GM23248 (cell line): ENCODE results near the gene ZNF732. TPM values are rescaled to one million over a fixed set of nuclear protein-coding genes. Genes with fewer than 3 reads are reported as not detected.

Experiments
- DNase-seq: peaks from one replicate; pipeline ENCODE4 v3.0.0-alpha.2; 2015
- H2AFZ ChIP-seq: fragments of 200-600 bp; sonication (generic); 2 replicates; pipeline ENCODE4 v1.6.1; 2016; ENCODE audit warnings: antibody characterized with exemption
- H3F3A ChIP-seq: fragments of 200-600 bp; sonication (generic); 2 replicates; pipeline ENCODE4 v1.6.1; 2016; ENCODE audit warnings: mild to moderate bottlenecking, antibody characterized with exemption, mixed run types; ENCODE audit not compliant: insufficient read depth
- H3K27ac ChIP-seq: fragments of 200-600 bp; sonication (generic); 2 replicates; pipeline ENCODE4 v1.5.1; 2016; ENCODE audit warnings: mild to moderate bottlenecking
- H3K27me3 ChIP-seq: fragments of 200-600 bp; sonication (generic); replicated peaks from 2 replicates; pipeline ENCODE4 v1.6.1; 2016; ENCODE audit warnings: mild to moderate bottlenecking; ENCODE audit not compliant: insufficient read depth
- H3K36me3 ChIP-seq: fragments of 200-600 bp; sonication (generic); 2 replicates; pipeline ENCODE4 v1.6.1; 2016; ENCODE audit warnings: low read depth, mild to moderate bottlenecking
- H3K4me1 ChIP-seq: fragments of 200-600 bp; sonication (generic); 2 replicates; pipeline ENCODE4 v1.6.1; 2016; ENCODE audit warnings: mild to moderate bottlenecking; ENCODE audit not compliant: insufficient read depth
- H3K4me2 ChIP-seq: fragments of 200-600 bp; sonication (generic); one replicate; pipeline ENCODE4 v1.6.1; 2016; ENCODE audit warnings: mild to moderate bottlenecking; ENCODE audit not compliant: unreplicated experiment
- H3K4me3 ChIP-seq: fragments of 200-600 bp; sonication (generic); 2 replicates; pipeline ENCODE4 v1.5.1; 2016; ENCODE audit warnings: mild to moderate bottlenecking
- H3K79me2 ChIP-seq: fragments of 200-600 bp; sonication (generic); 2 replicates; pipeline ENCODE4 v1.6.1; 2016; ENCODE audit warnings: mild to moderate bottlenecking; ENCODE audit not compliant: insufficient read depth
- H3K9ac ChIP-seq: fragments of 200-600 bp; sonication (generic); 2 replicates; pipeline ENCODE4 v1.6.1; 2016; ENCODE audit warnings: mild to moderate bottlenecking
- H3K9me2 ChIP-seq: fragments of 200-600 bp; sonication (generic); 2 replicates; pipeline ENCODE4 v1.6.1; 2016; ENCODE audit warnings: mixed run types, mild to moderate bottlenecking, moderate library complexity; ENCODE audit not compliant: insufficient read depth
- H3K9me3 ChIP-seq: fragments of 200-600 bp; sonication (generic); one replicate; pipeline ENCODE4 v1.6.1; 2017; ENCODE audit warnings: low read depth
- H4K20me1 ChIP-seq: fragments of 200-600 bp; sonication (generic); 2 replicates; pipeline ENCODE4 v1.6.0; 2016; ENCODE audit not compliant: insufficient read depth
- EZH2 ChIP-seq: fragments of 200-600 bp; sonication (generic); IDR thresholded peaks from 2 replicates; pipeline ENCODE4 v1.6.1; 2018; ENCODE audit warnings: antibody characterized with exemption, mild to moderate bottlenecking; ENCODE audit not compliant: insufficient read depth, poor library complexity, severe bottlenecking
- EZH2phosphoT487 ChIP-seq: fragments of 200-600 bp; sonication (generic); IDR thresholded peaks from 2 replicates; pipeline ENCODE4 v1.6.1; 2018; ENCODE audit warnings: antibody characterized with exemption, moderate library complexity, mild to moderate bottlenecking, low read depth; ENCODE audit not compliant: insufficient read depth
- WGBS, 2 experiments: methylation state at CpG; one replicate each; pipeline ENCODE4 v1.1.6; 2015 to 2017; ENCODE audit warnings: low lambda C conversion rate in 2 of 2, low coverage in 1 of 2; ENCODE audit errors: missing lambda C conversion rate in 2 of 2; 5-methylcytosine and 5-hydroxymethylcytosine counted together
- in situ Hi-C: fragments of 300-500 bp; cut with MboI; formaldehyde crosslinking; loops from 2 replicates; pipeline ENCODE4 v1.15.0; 2020
- polyA plus RNA-seq: library from polyadenylated mRNA; unstranded; fragments of >200 nt; fragmentation: Nextera tagmentation; extraction: Ambion mirVana; gene quantifications from 2 replicates; pipeline ENCODE4 v1.2.1, GENCODE V29; 2016
- total RNA-seq: library from RNA; depleted of rRNA; stranded (reverse); fragments of >200 nt; shearing (Covaris generic); gene quantifications from 2 replicates; pipeline ENCODE4 v1.2.3, GENCODE V29; 2014

Gene ZNF732
- total and polyA plus RNA-seq, 2 experiments from 2014 or later = 0.11 TPM

- in situ Hi-C loops = no loop called here
- Histone ChIP-seq H3K4me1 (no peaks in the 10 kb centered on the region), H3K27me3 (no peaks in the 10 kb centered on the region), H3K9me2 (no peaks in the 10 kb centered on the region), H3K27ac (no peak overlapping the region), H3K36me3 (no peaks in the 10 kb centered on the region), H3F3A (no peaks in the 10 kb centered on the region), H3K79me2 (no peaks in the 10 kb centered on the region), H2AFZ (no peak overlapping the region), H3K9me3 (no peaks in the 10 kb centered on the region), H3K4me2 (no peak overlapping the region), H3K4me3 (no peak overlapping the region), H4K20me1 (no peaks in the 10 kb centered on the region), H3K9ac (no peak overlapping the region)
- WGBS, 2 experiments = 80 to 83% methylated on average over 4 of the region's 4 CpGs
- TF ChIP-seq EZH2 (no peak), EZH2phosphoT487 (no peak)
- DNase-seq = no peak
Observed at GRCh38 chr4:302381-302780, 2.9 kb downstream of the ZNF732 start.

DNA sequence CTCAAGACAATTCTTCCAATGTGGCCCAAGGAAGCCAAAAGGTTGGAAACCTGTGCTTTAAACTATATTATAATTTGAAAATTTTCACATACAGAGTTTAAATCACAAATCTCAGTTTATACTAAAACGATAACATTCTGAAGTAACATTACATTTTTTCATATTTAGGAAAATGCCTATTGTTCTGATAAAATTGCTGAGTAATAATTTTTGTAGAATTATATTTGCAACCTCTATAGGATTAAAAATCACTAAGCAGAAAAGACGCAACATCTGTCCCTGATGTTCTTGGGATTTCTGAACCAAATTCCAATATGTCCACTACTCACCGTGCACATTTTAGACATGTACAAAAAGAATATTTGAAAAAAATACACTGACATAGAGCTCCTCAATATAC lies 10.5 kb downstream of the ZNF732 start:
- H3K79me2 ChIP-seq = no peaks in the 10 kb centered on the region
- DNase-seq = no peak
- H2AFZ ChIP-seq = no peak overlapping the region
- no peak overlapping the region for H3K27ac ChIP-seq
- H3K9ac ChIP-seq = no peak overlapping the region
- no peak overlapping the region for H3K4me3 ChIP-seq
- peaks cover 6% of the 10 kb centered on the region for H3K9me3 ChIP-seq
- no peaks in the 10 kb centered on the region for H3K4me1 ChIP-seq
- H3K4me2 ChIP-seq = no peak overlapping the region
- WGBS, 2 experiments = 67 to 73% methylated on average over 3 of the region's 3 CpGs
- H3K27me3 ChIP-seq = no peaks in the 10 kb centered on the region
- TF ChIP-seq EZH2phosphoT487 (no peak), EZH2 (no peak)
- H3K36me3 ChIP-seq = no peaks in the 10 kb centered on the region
- no peaks in the 10 kb centered on the region for H3K9me2 ChIP-seq
- in situ Hi-C loops = no loop called here
- no peaks in the 10 kb centered on the region for H3F3A ChIP-seq
- no peaks in the 10 kb centered on the region for H4K20me1 ChIP-seq

DNA sequence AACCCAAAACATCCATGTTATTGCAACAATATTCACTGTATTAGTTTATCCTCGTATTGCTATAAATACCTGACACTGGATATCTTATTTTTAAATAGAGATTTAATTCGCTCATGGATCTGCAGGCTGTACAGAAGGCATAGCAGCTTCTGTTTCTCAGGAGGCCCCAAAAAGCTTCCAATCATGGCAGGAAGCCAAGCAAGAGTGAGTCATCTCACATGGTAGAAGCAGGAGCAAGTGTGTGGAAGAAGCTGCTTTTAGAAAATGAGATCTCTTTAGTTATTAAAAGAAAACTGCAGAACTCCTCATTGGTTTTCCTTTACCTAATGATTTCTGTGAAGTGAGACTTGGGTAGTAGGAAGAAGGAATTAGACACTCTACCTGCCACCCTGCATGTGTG lies 16.4 kb downstream of the ZNF732 start:
- no peaks in the 10 kb centered on the region for H3K79me2 ChIP-seq

DNA sequence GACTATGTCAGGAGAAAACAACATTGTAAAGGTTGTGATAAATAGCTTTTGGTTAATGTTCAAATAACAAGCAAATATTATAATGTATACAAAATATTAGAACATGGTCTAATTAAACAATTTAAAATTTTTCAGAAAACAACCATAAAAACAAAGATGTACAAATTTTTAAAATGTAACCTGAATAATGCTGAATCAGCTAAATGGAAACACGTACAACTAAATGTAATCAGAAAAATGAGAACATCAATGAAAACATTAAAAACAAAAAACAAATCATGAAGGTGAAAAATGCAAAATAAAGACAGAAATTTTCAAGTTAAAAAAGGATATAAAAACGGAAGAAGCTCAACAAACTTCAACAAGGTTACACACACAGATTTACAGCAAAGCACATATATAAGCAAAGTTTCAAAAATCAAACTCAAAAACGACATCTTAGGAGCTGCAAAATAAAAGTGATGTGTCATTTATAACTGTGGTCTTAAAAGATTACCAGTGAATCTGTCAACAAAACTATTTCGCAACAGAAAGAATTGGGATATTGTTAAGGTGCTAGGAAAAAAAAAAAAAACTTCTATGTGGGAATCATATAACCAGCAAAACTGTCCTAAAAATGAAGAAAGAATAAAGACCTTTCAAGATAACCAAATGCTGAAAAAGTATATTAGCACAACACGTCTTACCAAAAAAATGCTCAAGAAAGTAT lies 31.8 kb downstream of the ZNF732 start:
- no peaks in the 10 kb centered on the region for H3F3A ChIP-seq
- H3K9me2 ChIP-seq = no peaks in the 10 kb centered on the region
- H3K9me3 ChIP-seq = peaks cover 24% of the 10 kb centered on the region
- no peaks in the 10 kb centered on the region for H3K79me2 ChIP-seq
- DNase-seq = no peak
- no peak overlapping the region for H3K4me2 ChIP-seq
- no peak overlapping the region for H3K27ac ChIP-seq
- 85% methylated on average over 5 of the region's 5 CpGs for WGBS, 2 experiments
- H3K36me3 ChIP-seq = peaks cover 35% of the 10 kb centered on the region
- H3K9ac ChIP-seq = no peak overlapping the region
- H3K4me1 ChIP-seq = no peaks in the 10 kb centered on the region
- in situ Hi-C loops = no loop called here
- no peaks in the 10 kb centered on the region for H4K20me1 ChIP-seq
- no peak overlapping the region for H3K4me3 ChIP-seq
- no peaks in the 10 kb centered on the region for H3K27me3 ChIP-seq
- TF ChIP-seq EZH2phosphoT487 = no peak
- TF ChIP-seq EZH2 = no peak
- H2AFZ ChIP-seq = no peak overlapping the region

More for the DNA sequence above, 16.4 kb downstream of the ZNF732 start:
- H4K20me1 ChIP-seq = no peaks in the 10 kb centered on the region
- no peaks in the 10 kb centered on the region for H3K4me1 ChIP-seq
- TF ChIP-seq EZH2 (no peak), EZH2phosphoT487 (no peak)
- no peaks in the 10 kb centered on the region for H3K36me3 ChIP-seq
- no peak overlapping the region for H3K9ac ChIP-seq
- no peaks in the 10 kb centered on the region for H3K27me3 ChIP-seq
- no peak overlapping the region for H3K4me2 ChIP-seq
- no peaks in the 10 kb centered on the region for H3K9me2 ChIP-seq
- no peak overlapping the region for H3K27ac ChIP-seq
- no peaks in the 10 kb centered on the region for H3F3A ChIP-seq
- H2AFZ ChIP-seq = no peak overlapping the region
- peaks cover 10% of the 10 kb centered on the region for H3K9me3 ChIP-seq
- no peak for DNase-seq
- no peak overlapping the region for H3K4me3 ChIP-seq
- whole genome bisulfite sequencing, 2 experiments = 38 to 48% methylated on average over 2 of the region's 2 CpGs
- in situ Hi-C loops = no loop called here
